ENCODE measurements around the gene PHKA1.
"Not testable (repeated sequence)": the region's sequence is repeated elsewhere in the genome, so short reads cannot be mapped to it uniquely, and the experiment has no call there.

The PHKA1 gene

GRCh38 chrX:72713599-72714477, at the start of gene PHKA1:
Gene PHKA1 (minus strand): TSS chrX:72714306. CDS start chrX:72713880, 426 bp downstream.
- not testable (repeated sequence) for DNase-seq

GRCh38 chrX:72760454-72760853, 46.3 kb upstream of the PHKA1 start:
- DNase-seq: not testable (repeated sequence)

- not testable (repeated sequence) for DNase-seq
Measured at GRCh38 chrX:72748545-72748944, 34.4 kb upstream of the PHKA1 start.

GRCh38 chrX:72745546-72745945, 31.4 kb upstream of the PHKA1 start:
- DNase-seq: not testable (repeated sequence)

- no peak for DNase-seq
Measured at GRCh38 chrX:72735561-72735960, 21.5 kb upstream of the PHKA1 start.

- not testable (repeated sequence) for DNase-seq
Measured at GRCh38 chrX:72733636-72734035, 19.5 kb upstream of the PHKA1 start.

GRCh38 chrX:72727846-72728245, 13.7 kb upstream of the PHKA1 start:
- DNase-seq: no peak

- no peak for DNase-seq
Measured at GRCh38 chrX:72716766-72717165, 2.7 kb upstream of the PHKA1 start.

GRCh38 chrX:72715546-72715945, 1.4 kb upstream of the PHKA1 start:
- DNase-seq: no peak

- no peak for DNase-seq
Measured at GRCh38 chrX:72714478-72714916, 391 bp upstream of the PHKA1 start.

GRCh38 chrX:72713130-72713529, 976 bp downstream of the PHKA1 start:
- no peak for DNase-seq

- DNase-seq: no peak
Measured at GRCh38 chrX:72712094-72712755, 1.9 kb downstream of the PHKA1 start.

GRCh38 chrX:72705814-72706213, 8.3 kb downstream of the PHKA1 start:
- DNase-seq: no peak

GRCh38 chrX:72705111-72705510, 9.0 kb downstream of the PHKA1 start:
- DNase-seq: no peak

GRCh38 chrX:72694170-72694569, 19.9 kb downstream of the PHKA1 start:
- DNase-seq: no peak

- no peak for DNase-seq
Measured at GRCh38 chrX:72693477-72693876, 20.6 kb downstream of the PHKA1 start.

- no peak for DNase-seq
Measured at GRCh38 chrX:72687396-72687795, 26.7 kb downstream of the PHKA1 start.

GRCh38 chrX:72685810-72686456, 28.2 kb downstream of the PHKA1 start:
- no peak for DNase-seq

GRCh38 chrX:72685018-72685417, 29.1 kb downstream of the PHKA1 start:
- no peak for DNase-seq

GRCh38 chrX:72683631-72684030, 30.5 kb downstream of the PHKA1 start:
- no peak for DNase-seq

- DNase-seq: no peak
Measured at GRCh38 chrX:72676465-72676864, 37.6 kb downstream of the PHKA1 start.

GRCh38 chrX:72673951-72674350, 40.2 kb downstream of the PHKA1 start:
- DNase-seq: not testable (repeated sequence)

- DNase-seq: not testable (repeated sequence)
Measured at GRCh38 chrX:72669508-72669907, 44.6 kb downstream of the PHKA1 start.

GRCh38 chrX:72666451-72666850, 47.7 kb downstream of the PHKA1 start:
- DNase-seq: no peak
